Stimulated activated CD4-positive, alpha-beta T cell treated with anti-CD3 and anti-CD28 coated beads, Interleukin-4, amount 100 ng/mL, for 4 hours (primary cell): ENCODE data around the gene NXPH2.
"Not testable (repeated sequence)": the region's sequence is repeated elsewhere in the genome, so short reads cannot be mapped to it uniquely, and the experiment has no call there.

Experiments
- DNase-seq, 2 experiments: peaks; one replicate each; pipeline ENCODE4 v3.0.0-alpha.2; 2020

Gene NXPH2

DNA sequence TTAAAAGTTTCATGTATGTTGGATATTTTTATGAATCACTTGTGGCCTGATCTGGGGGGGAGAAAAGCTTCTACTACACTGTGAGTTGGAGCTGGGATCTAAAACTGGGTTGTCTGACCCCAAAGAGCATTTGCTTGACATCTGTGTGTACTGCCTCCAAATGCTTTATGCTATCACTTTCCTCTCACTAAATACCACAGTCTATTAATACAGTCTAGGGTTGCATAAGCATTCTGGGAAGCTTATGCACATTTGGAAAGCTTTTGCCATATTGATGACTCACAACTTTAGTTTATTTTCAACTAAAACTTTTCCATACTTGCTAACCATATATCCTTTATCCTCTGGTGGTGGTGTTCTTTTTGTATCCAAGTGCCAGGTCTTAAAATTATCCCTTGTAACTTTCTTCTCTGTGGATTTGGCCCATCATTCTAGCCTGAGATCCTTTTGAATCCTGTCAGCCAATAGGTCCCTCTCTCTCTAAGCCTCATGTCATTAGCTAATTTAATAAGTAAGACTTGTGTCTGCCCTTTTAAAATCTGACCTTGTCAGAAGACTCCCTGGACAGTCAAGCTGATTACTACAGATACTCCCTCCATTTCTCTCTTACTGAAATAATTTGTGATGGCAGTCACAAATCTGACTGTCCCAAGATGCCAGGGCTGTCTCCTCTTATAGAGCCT, 72.7 kb downstream of the NXPH2 start:
- no peak for DNase-seq

DNA sequence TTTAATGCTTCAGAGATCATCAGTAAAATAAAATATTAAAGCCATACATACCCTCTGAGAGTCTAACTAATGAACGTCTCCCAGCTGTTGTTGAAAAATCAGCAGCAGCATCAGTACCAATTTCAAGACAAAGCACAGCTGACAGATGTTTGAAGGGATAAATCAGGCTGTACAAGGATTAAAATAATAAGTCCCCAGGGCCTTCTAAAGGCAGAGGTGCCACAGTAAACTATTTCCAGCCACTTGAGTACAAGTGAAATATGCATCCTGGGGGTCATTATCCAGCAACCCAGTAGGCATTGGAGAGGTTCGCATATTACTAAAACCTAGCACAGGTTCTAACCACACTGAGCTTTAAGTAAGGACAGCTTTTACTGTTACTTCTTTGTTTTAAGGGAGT, 76.9 kb downstream of the NXPH2 start:
- DNase-seq = no peak

DNA sequence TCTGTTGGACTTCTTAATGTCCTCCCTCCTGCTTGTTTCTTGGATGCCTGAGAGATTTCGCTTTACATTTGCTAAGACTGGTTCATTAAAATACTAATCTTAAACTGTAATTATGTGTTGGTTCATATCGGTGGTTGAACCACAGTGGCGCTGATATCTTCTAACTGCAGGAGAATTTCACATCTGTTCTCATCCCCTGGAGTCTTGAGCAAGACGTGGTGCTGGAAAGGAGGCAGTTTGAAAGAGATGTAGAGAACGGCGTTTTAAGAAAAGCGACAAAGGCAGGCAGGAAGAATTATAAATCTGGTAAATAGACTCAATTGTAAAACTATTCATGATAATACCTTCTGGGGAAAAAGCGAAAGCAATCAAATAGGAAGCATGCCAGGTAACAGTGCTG, 79.5 kb downstream of the NXPH2 start:
- no peak for DNase-seq

DNA sequence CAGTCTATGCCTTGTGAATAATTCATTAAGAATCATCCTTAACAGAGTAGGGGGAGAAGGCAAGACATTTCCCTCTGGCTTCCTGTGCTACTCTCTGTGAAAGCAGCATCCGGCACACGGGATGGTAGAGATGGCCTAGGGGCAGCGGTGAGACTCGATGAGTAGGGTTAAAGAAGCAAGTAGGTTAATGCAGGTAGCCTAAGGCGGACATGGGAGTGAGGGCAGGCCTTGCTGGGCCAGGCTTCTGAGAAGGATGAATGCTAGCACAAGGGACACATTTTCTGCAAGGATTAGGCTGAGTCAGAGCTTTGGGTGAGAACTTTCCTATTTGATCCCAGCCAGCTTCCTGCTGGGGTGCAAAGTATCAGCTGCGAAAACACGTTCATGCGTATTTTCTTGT, 80.8 kb downstream of the NXPH2 start:
- DNase-seq = no peak

DNA sequence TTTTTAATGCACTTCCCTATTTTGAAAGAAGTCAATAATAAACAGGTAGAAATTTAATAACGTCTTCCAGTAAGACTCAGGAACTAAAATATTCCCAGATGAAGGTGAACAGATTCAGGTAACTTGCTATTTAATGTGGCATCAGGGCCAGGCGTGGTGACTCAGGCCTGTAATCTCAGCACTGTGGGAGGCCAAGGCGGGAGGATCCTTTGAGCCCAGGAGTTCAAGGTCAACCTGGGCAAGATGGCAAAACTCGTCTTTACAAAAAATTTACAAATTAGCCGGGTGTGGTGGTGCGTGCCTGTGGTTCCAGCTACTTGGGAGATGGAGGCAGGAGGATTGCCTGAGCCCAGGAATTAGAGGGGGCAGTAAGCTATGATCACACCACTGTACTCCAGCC, 81.8 kb downstream of the NXPH2 start:
- no peak for DNase-seq

DNA sequence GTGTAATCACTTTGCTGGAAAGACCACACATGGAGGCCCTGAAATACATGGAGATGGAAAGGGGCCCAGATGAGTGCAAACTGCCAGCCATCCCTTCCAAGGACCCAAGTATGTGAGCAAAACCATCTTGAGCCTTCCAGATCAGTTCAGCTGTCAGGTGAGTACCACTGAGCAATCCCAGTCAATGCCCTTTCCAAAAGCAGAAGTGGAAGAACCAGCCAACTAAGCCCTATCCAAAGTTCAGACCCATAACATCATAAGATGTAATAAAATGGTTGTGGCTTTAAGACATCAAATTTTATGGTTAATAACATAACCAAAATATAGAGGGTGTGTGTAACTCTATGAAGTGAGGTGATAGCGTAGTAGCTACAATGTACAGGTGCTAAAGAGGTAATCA, 88.5 kb downstream of the NXPH2 start:
- DNase-seq = no peak

DNA sequence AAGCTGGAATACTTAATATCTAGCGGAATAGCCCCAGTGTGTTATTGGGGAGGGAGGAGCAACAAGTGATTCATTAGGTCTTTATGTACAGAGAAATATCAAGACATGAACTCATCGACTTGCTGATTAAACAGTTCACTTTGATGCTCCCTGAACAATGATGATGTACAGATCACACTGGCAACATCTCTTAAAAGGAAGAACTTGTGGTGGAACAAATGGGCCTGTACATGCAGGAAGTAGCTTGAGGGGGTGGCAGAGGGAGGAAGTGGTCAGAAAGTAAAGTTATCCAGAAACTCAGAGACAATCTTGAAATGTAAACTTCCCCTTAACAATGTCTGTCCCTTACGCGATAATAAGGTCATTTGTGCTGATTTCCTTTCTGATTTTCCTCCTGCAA, 90.5 kb downstream of the NXPH2 start:
- no peak for DNase-seq

DNA sequence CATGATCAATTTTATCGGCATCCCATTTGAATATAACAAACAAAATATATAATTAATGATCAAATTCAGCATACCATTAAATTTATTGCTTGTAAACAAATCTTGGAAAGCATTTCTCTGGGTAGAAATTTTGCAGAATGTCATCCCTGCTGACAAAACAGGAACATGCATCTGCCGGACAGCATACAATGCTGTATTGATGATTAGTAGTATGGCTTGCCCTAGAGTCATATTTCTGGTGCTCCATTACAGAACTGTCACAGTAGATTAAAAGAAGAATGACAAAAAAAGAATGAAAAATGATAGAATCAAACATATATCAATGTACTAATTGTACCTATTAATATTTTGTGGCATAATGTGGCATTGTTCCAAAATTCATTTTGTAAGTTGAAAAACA, 98.0 kb downstream of the NXPH2 start:
- DNase-seq = no peak

DNA sequence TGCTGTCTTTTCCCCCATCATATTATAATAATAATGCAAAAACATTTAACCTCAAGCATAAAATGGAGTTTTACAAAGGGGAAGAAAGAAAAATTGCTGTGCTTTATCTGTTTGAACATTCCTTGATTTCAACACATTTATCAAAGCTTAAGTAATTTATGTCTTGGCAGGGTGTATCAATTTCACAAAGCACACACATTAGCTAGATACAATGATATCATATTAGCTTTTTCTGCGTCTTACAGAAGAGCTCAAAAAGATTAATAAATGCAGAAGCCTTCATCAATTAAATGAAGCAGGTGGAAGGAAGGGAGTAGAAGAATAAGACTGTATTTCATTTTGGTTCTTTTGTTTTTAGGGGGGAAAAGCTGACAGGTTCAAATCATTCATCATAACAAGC, 103.0 kb downstream of the NXPH2 start:
- no peak for DNase-seq

DNA sequence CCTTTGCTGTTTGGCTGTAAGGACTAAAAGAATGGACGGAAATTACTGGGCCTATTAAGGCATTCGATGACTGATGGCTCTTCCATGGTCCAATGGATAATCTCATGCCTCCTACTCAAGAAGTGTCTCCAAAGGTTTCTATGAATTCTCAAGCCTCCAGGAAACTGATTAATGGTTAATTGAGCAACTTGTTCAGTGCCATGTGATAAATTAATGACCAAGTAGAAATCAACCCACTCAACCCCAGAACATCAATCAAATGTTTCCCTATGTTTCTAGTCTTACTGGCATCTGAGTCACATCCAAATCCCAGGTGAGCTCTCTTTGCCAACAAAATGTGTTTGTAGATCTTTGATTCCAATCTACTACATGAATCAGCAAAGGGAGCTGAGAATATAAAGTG, 103.6 kb downstream of the NXPH2 start:
- no peak for DNase-seq

DNA sequence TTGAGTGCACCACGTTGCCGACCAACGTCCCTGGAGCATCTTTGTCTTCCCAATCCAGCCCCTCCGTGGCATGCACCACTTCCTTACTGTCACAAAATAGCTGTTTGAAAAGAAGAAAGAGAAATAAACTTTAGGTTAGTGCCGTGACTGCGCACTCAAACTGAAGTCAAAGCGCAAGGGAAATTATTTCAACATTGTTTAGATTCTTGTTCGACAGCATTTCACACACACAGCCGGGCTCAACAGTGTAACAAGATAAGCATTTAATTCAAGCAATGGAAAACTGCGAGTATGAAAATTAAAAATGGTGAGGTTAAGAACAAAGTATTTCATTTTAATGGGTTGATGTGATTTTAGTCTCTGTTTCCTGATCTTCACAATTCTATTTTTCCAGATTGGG, 108.6 kb downstream of the NXPH2 start:
- DNase-seq = no peak

DNA sequence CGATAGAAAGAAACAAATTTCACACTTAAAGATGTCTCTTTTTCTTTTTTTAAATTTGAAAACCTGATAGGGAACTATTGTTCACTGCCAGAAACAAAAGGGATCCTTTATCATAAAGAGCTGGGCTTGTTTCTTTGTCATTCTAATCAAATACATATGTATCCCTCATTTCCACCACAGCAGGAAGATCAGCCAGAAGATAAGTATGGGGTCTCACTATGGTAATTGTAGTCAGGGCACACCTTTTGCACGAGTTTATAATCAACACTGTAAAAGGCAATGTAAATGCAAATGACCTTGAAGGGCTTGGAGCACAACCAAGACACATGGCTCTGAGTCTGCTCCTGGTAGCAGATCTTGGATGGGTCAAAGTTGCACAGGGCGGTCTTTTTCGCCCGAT, 109.5 kb downstream of the NXPH2 start:
- DNase-seq = no peak

DNA sequence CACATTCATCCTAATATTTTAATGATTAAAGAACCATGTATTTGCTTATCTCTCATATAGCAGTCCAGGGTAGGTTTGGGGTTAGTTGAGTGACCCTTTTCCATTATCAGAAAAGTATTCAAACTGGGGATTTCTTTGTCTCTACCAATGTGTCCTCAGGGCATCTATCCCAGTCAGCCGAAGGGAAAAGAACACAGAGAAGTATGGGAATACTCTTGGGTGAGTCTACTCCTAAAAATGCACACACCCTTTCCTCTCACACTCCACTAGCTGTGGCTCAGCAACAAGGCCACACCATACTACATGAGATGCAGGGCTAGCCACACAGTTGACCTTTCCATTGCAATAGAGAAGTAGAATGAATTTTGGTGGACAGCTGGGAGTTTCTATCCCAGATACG, 114.3 kb downstream of the NXPH2 start:
- no peak for DNase-seq

DNA sequence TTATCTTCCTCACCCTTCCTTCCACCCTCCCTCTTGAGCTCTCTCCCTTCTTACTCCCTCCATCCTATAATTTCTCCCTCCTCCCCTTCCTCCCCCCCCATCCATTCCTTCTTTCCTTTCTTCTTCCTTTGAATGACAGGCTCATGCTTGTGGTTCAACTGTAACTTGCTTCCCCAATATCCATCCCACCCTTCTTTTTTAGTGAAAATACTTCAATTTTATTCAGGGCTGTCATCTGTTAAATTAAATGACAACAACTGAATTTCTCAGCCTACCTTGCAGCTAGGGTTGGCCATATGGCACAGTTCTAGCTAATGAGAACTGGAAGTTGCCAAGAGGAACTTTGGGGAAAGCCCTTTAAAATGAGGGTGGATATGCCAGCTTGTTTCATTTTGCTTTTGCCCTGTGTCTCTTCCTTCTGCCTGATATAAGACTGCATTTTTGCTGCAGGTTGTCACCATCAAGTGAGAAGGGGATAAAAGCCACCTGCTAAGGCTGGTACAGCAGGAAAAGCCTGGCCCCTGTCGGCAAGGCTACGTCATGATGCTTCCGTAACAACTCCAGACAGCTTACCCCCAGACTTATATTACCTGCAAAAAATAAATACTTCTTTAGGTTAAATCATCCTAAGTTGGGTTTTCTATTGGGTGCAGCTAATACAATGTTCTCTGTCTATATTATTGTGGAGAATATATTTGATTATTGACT, 121.8 kb downstream of the NXPH2 start:
- no peak for DNase-seq

DNA sequence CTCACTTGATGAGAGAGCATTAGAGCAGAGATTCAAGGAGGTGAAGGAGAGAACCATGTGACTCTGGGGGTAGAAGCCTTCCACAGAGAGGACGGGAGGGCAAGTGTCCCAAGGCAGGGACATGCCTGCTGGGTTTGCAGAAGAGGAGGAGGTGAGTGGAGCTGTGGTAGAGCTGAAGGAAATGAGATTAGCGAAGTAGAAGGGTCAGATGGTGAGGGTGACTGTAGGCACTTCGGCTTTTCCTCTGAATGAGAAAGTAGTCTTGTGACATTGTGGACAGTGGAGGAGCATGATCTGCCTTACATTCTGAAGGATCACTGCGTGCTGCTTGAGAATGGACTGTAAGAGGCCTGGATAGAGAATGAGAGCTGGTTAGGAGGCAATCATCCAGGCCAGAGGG, 126.0 kb downstream of the NXPH2 start:
- no peak for DNase-seq

DNA sequence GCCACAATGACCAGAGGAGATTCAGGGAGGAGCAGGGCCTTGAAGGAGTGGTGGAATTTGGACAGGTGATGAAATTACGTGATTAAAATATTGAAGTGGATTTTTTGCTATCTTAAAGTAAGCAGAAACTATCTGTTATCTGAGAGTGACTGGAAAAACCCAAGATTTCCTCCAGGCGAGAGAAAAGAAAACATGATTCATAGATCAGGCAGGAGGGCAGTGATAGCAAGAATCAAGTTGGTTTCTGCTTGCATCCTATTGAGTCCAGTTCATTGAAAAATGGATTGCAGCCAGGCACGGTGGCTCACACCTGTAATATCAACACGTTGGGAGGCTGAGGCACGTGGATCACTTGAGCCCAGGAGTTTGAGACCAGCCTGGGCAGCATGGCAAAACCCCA, 127.8 kb downstream of the NXPH2 start:
- DNase-seq = no peak

DNA sequence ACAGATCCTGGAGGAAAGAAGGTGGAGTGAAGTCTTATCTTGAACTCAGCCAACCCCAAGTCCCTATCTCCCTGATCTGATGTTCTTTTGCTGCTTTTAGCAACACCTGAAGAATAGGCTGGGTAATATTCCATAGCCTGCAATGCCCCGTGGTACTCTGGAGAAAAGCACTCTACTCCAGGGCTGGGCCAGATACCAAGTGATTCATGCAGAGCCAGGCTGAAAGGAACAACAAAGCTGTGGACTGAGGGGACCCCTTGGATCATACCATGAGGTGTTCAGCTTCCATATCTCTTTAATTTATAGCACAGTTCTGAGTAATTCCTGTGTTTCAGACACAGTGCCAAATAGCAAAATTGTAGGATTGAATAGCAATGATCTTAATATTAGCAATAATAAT, 130.6 kb downstream of the NXPH2 start:
- no peak for DNase-seq

DNA sequence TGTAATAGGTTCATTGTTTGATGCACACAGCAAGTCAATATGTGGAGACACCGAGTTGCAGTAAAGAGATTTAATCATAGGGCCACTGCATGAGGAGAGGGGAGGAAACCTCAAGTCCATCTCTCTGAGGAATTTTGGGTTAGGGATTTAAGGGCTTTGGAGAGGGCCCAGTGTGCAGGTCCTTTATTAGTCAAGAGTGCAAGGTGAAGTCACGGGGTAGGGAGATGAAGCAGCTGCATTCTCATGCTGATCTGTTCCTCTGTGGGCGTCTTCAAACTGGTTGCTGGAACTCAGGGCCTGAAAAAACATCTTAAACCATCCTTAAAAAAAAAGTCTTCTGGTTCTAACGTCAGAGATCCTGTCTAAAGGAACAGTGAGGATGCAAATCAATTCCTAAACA, 131.6 kb downstream of the NXPH2 start:
- no peak for DNase-seq

DNA sequence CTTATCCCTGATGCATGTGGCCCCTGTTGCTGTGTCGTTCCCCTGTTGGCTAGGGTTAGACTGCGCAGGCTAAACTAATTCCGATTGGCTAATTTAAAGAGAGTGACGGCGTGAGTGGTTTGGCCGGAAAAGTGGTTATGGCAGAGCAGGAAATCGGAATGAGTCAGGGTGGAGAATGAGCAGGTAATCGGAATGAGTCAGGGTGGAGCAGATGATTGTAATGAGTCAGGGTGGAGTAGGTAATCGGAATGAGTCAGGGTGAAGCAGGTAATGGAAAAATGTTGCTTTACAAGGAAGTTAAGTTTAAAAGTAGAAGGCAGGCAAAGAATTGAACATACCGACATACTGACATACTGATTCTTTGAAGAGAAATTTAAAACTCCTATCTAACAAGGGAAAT, 135.4 kb downstream of the NXPH2 start:
- not testable (repeated sequence) for DNase-seq

DNA sequence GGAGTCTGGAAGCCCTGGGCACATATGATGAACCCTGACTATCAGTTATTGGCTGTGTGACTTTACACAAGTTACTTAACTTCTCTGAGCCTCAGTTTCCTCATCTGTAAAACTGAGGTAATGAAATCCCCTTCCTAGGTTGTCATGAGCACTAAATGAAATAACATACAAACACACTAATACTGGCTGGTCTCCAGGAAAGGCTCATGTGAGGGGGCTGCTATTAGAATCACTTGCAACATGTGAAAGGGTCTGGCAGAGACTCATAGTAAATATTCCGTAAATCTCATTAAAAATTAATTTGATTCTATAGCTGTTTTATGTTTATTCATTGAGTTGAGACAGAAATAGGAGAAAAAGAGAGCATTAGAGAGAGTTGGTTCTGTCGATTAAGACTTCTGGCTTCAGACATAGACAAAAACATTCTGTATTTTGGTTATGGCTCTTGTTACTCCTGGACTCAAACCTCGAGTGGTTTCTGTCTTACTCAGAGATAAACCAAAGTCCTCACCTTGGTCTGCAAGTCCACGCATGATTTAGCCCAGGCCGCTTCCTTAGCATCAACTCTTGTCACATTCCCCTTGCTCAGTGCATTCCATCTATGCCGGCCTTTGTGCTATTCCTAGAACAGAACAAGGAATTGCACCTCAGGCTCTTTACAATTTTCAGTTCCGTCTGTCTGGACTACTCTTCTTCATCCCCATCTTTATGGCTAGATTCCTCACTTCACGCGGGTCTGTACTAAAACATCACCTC, 139.1 kb downstream of the NXPH2 start:
- DNase-seq = no peak

DNA sequence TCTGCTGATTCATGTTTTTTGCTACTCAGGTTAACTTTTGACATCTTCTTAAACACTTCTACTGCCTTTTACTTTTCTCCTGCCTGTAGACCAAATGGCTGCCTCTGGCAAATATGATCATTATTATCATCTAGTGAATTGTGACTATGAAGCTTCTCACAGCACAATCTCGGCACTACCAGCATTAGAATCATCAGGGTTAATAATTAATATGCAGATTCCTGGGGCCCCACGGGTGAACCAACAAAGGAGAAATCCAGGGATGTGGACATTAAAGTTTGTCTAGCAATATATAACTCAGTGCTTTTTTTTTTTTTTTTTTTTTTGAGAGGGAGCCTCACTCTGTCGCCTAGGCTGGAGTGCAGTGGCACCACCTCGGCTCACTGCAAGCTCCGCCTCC, 142.5 kb downstream of the NXPH2 start:
- no peak for DNase-seq

DNA sequence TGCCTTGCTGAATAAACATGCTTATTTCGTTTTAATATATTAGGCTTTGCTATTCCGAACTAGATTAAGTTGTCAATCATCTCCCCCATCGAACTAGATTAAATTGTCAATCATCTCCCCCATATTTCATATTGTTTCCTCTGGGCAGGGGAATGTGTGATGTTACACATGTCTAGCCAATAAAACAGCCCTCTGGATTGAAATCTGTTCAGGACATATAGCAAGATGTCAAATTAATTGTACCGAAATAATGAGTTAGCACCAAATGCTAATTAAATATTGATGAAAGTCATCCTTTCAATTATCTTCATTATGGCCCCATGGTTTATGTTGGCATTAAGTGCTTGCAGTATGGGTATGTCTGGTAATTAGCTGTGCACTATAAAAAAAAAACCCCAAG, 143.1 kb downstream of the NXPH2 start:
- DNase-seq = no peak

DNA sequence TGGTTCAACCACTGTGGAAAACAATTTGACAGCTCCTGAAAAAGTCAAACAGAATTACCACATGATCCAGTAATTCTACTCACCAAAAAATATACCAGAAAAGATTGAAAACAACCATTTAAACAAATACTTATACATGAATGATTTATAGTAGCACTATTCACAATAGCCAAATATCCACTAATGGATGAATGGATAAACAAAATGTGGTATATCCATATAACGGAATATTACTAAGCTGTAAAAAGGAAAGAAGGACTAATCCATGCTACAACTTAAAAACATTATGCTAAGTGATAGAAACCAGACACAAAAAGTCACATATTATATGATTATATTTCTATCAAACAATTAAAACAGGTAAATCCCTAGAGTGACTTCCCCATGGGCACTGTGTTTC, 147.1 kb downstream of the NXPH2 start:
- DNase-seq = no peak

DNA sequence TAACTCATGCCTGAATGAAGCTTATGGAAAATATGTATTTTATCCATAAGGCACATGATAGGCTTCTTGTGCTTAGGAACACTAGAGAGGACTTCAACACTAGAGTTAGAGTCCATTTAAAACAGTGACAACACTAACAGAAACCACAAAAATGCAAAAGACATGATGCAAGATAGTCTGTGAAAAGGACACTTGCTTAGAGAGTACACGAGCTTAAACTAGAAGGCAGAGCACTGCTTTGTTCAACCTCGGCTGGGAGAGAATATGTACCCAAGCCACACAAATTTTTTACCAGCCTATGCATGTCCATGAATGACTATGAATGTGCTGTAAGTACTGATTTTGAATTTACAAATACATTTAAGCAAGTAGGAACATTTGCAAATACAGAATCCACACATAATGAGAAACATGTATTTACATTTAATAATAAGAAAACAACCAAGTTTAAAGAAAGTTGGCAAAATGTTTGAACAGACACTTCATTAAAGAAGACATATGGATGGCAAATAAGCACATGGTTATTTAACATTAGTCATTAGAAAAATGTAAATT, 148.0 kb downstream of the NXPH2 start:
- no peak for DNase-seq
